H9 (cell line): Measurements from ENCODE around the gene SREBF2. TPM values are rescaled to one million over a fixed set of nuclear protein-coding genes. Genes with fewer than 3 reads are reported as not detected.

Source experiments
- DNase-seq: peaks from one replicate; pipeline ENCODE4 v3.0.0-alpha.2; 2017
- H2AFZ ChIP-seq: one replicate; pipeline ENCODE4 v1.6.1; 2013; ENCODE audit warnings: mild to moderate bottlenecking, low read length, control low read depth, moderate library complexity
- H2AK5ac ChIP-seq: 2 replicates; pipeline ENCODE4 v1.6.1; 2013; ENCODE audit warnings: low read length, control low read depth, mixed read lengths; ENCODE audit not compliant: insufficient read length
- H2BK120ac ChIP-seq: one replicate; pipeline ENCODE4 v1.6.1; 2013; ENCODE audit warnings: low read depth, mild to moderate bottlenecking, low read length, control low read depth, inconsistent platforms; ENCODE audit not compliant: poor library complexity, severe bottlenecking
- H2BK12ac ChIP-seq: 2 replicates; pipeline ENCODE4 v1.6.1; 2013; ENCODE audit warnings: low read length, control low read depth, mixed read lengths, low read depth; ENCODE audit not compliant: insufficient read length
- H2BK15ac ChIP-seq: 2 replicates; pipeline ENCODE4 v1.6.1; 2013; ENCODE audit warnings: low read depth, low read length, control low read depth
- H2BK20ac ChIP-seq: one replicate; pipeline ENCODE4 v1.6.1; 2013; ENCODE audit warnings: low read depth, mild to moderate bottlenecking, low read length, control low read depth, inconsistent platforms; ENCODE audit not compliant: poor library complexity, severe bottlenecking
- H2BK5ac ChIP-seq: 2 replicates; pipeline ENCODE4 v1.6.1; 2013; ENCODE audit warnings: low read length, control low read depth, mixed read lengths; ENCODE audit not compliant: insufficient read length
- H3K14ac ChIP-seq: 2 replicates; pipeline ENCODE4 v1.6.1; 2013; ENCODE audit warnings: low read length, control low read depth; ENCODE audit not compliant: insufficient read depth
- H3K18ac ChIP-seq: 2 replicates; pipeline ENCODE4 v1.6.1; 2013; ENCODE audit warnings: low read depth, mild to moderate bottlenecking, mixed read lengths, low read length, control low read depth; ENCODE audit not compliant: insufficient read length
- H3K23ac ChIP-seq: 2 replicates; pipeline ENCODE4 v1.6.1; 2013; ENCODE audit warnings: low read length, control low read depth, mixed read lengths, low read depth; ENCODE audit not compliant: insufficient read length
- H3K23me2 ChIP-seq: 2 replicates; pipeline ENCODE4 v1.6.1; 2013; ENCODE audit warnings: low read depth, mild to moderate bottlenecking, mixed read lengths, low read length, control low read depth; ENCODE audit not compliant: insufficient read length, poor library complexity, severe bottlenecking
- H3K27ac ChIP-seq: 2 replicates; pipeline ENCODE4 v1.5.1; 2013; ENCODE audit warnings: low read length, control low read depth, mixed read lengths, low read depth; ENCODE audit not compliant: insufficient read length
- H3K27me3 ChIP-seq: 2 replicates; pipeline ENCODE4 v1.6.1; 2013; ENCODE audit warnings: low read length, control low read depth, inconsistent platforms; ENCODE audit not compliant: insufficient read depth
- H3K4ac ChIP-seq: 2 replicates; pipeline ENCODE4 v1.6.1; 2013; ENCODE audit warnings: low read depth, mild to moderate bottlenecking, control low read depth, inconsistent platforms, low read length, moderate library complexity
- H3K4me1 ChIP-seq: 2 replicates; pipeline ENCODE4 v1.6.1; 2013; ENCODE audit warnings: low read length, control low read depth, inconsistent platforms; ENCODE audit not compliant: insufficient read depth
- H3K4me2 ChIP-seq: 2 replicates; pipeline ENCODE4 v1.6.1; 2013; ENCODE audit warnings: low read length, control low read depth, mixed read lengths; ENCODE audit not compliant: insufficient read length, insufficient read depth
- H3K56ac ChIP-seq: 2 replicates; pipeline ENCODE4 v1.6.1; 2013; ENCODE audit warnings: low read depth, mild to moderate bottlenecking, mixed read lengths, low read length, control low read depth; ENCODE audit not compliant: insufficient read length
- H3K79me1 ChIP-seq: 2 replicates; pipeline ENCODE4 v1.6.1; 2013; ENCODE audit warnings: low read depth, mild to moderate bottlenecking, moderate library complexity, low read length, control low read depth, inconsistent platforms; ENCODE audit not compliant: insufficient read depth, poor library complexity, severe bottlenecking
- H3K79me2 ChIP-seq: 2 replicates; pipeline ENCODE4 v1.6.1; 2013; ENCODE audit warnings: low read length, control low read depth, inconsistent platforms; ENCODE audit not compliant: insufficient read depth
- H3K9ac ChIP-seq: 2 replicates; pipeline ENCODE4 v1.6.1; 2013; ENCODE audit warnings: low read length, control low read depth, mixed read lengths; ENCODE audit not compliant: insufficient read length; ENCODE audit errors: extremely low read depth
- H3K9me3 ChIP-seq: one replicate; pipeline ENCODE4 v1.6.1; 2013; ENCODE audit warnings: low read depth, low read length, inconsistent platforms; ENCODE audit not compliant: control insufficient read depth
- H3T11ph ChIP-seq: one replicate; pipeline ENCODE4 v1.6.1; 2013; ENCODE audit warnings: mild to moderate bottlenecking, low read length, control low read depth, inconsistent platforms
- H4K20me1 ChIP-seq: one replicate; pipeline ENCODE4 v1.6.1; 2013; ENCODE audit not compliant: control insufficient read depth, insufficient read length, insufficient read depth
- H4K5ac ChIP-seq: 2 replicates; pipeline ENCODE4 v1.6.1; 2013; ENCODE audit warnings: low read depth, mild to moderate bottlenecking, mixed read lengths, low read length, control low read depth; ENCODE audit not compliant: insufficient read length
- H4K8ac ChIP-seq: replicated peaks from 2 replicates; pipeline ENCODE4 v1.6.1; 2013; ENCODE audit warnings: low read length, control low read depth, mixed read lengths, low read depth; ENCODE audit not compliant: insufficient read length
- H4K91ac ChIP-seq: 2 replicates; pipeline ENCODE4 v1.6.1; 2013; ENCODE audit warnings: low read depth, mild to moderate bottlenecking, moderate library complexity, mixed read lengths, low read length, control low read depth; ENCODE audit not compliant: insufficient read length
- H3K27ac Mint-ChIP-seq, 3 experiments: 2 replicates in 2 of 3; 3 replicates in 1 of 3; pipeline ENCODE4 v1.8.0; 2020 to 2021; ENCODE audit warnings: mixed read lengths in 3 of 3, mild to moderate bottlenecking in 1 of 3, moderate library complexity in 1 of 3
- H3K27me3 Mint-ChIP-seq: 2 replicates; pipeline ENCODE4 v1.8.0; 2021; ENCODE audit warnings: low read depth, mild to moderate bottlenecking, moderate library complexity, mixed read lengths
- H3K36me3 Mint-ChIP-seq, 3 experiments: 2 replicates in 2 of 3; 3 replicates in 1 of 3; pipeline ENCODE4 v1.8.0; 2020 to 2021; ENCODE audit warnings: low read depth in 3 of 3, mixed read lengths in 3 of 3; ENCODE audit not compliant: insufficient read depth in 1 of 3
- H3K4me1 Mint-ChIP-seq, 2 experiments: 2 replicates each; pipeline ENCODE4 v1.8.0; 2020; ENCODE audit warnings: mixed read lengths in 2 of 2
- H3K4me3 Mint-ChIP-seq, 2 experiments: 2 replicates in 1 of 2; 3 replicates in 1 of 2; pipeline ENCODE4 v1.8.0; 2020 to 2021; ENCODE audit warnings: mild to moderate bottlenecking in 2 of 2, mixed read lengths in 2 of 2, moderate library complexity in 1 of 2
- H3K9me3 Mint-ChIP-seq, 2 experiments: 2 replicates in 1 of 2; 3 replicates in 1 of 2; pipeline ENCODE4 v1.8.0; 2020; ENCODE audit warnings: mild to moderate bottlenecking in 2 of 2, mixed read lengths in 2 of 2, moderate library complexity in 1 of 2
- WGBS: extraction: QIAGEN DNeasy Blood & Tissue Kit; methylation state at CpG from one replicate; pipeline ENCODE4 v1.1.7; 2013; ENCODE audit warnings: missing lambda C conversion rate, low lambda C conversion rate, mixed read lengths; ENCODE audit not compliant: insufficient read length; ENCODE audit errors: extremely low coverage; 5-methylcytosine and 5-hydroxymethylcytosine counted together
- total RNA-seq: library from RNA; stranded (reverse); gene quantifications from 2 replicates; pipeline ENCODE4 v1.2.1, GENCODE V29; 2021
- TF ChIP-seq, protein P1 (sequence below): fragments of 200-600 bp; sonication (generic); conservative IDR thresholded peaks from 3 replicates; pipeline ENCODE4 v1.8.0; 2021; ENCODE audit warnings: antibody characterized with exemption, mild to moderate bottlenecking

Gene SREBF2
- total RNA-seq, 1 experiment from 2014 or later: 146 TPM

DNA sequence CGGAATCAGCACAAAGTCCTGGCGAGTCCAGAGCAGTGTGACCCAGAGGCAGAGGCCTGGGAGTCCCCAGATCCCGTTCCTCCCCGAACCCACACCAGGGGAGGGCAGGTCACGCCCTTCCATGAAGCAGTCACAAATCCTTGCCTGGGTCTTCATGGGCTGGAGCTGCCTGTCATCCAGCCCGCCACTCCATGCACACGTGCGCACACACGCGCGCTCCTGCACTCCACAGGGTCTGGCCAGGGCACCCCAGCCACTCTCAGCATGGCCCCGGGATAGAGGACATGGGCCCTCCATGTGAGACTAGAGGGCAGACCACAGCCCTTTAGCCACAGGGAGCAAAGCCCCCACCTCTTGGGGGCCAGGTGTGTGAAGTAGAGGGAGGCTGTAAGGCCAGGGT is 99.4 kb downstream of the SREBF2 start:
- Histone ChIP-seq H3K27ac (no peak overlapping the region), H3K18ac (no peak overlapping the region), H4K8ac (no peak overlapping the region), H4K5ac (no peak overlapping the region), H3K79me1 (no peaks in the 10 kb centered on the region), H3K4ac (no peak overlapping the region), H3K14ac (no peak overlapping the region), H2BK12ac (no peak overlapping the region), H4K91ac (no peak overlapping the region), H3K27me3 (no peaks in the 10 kb centered on the region), H3K4me2 (no peak overlapping the region), H3K23ac (no peak overlapping the region), H3K4me1 (no peaks in the 10 kb centered on the region), H2AK5ac (no peak overlapping the region), H3K56ac (no peak overlapping the region), H2BK5ac (no peak overlapping the region), H3K79me2 (no peaks in the 10 kb centered on the region), H2AFZ (no peak overlapping the region), H3T11ph (no peak overlapping the region), H4K20me1 (no peaks in the 10 kb centered on the region), H3K23me2 (no peaks in the 10 kb centered on the region), H3K9me3 (no peaks in the 10 kb centered on the region), H3K9ac (no peak overlapping the region), H2BK15ac (no peak overlapping the region), H2BK120ac (no peak overlapping the region), H2BK20ac (no peak overlapping the region)
- no peaks in the 10 kb centered on the region for H3K9me3 Mint-ChIP-seq
- no peak for DNase-seq
- H3K4me3 Mint-ChIP-seq: no peak overlapping the region
- H3K27me3 Mint-ChIP-seq: peaks cover 26% of the 10 kb centered on the region
- no CpG with 5 or more reads among the region's 12 CpGs for WGBS
- peaks cover 17 to 21% of the 10 kb centered on the region in 2 experiments for H3K4me1 Mint-ChIP-seq
- TF ChIP-seq, protein P1, sequence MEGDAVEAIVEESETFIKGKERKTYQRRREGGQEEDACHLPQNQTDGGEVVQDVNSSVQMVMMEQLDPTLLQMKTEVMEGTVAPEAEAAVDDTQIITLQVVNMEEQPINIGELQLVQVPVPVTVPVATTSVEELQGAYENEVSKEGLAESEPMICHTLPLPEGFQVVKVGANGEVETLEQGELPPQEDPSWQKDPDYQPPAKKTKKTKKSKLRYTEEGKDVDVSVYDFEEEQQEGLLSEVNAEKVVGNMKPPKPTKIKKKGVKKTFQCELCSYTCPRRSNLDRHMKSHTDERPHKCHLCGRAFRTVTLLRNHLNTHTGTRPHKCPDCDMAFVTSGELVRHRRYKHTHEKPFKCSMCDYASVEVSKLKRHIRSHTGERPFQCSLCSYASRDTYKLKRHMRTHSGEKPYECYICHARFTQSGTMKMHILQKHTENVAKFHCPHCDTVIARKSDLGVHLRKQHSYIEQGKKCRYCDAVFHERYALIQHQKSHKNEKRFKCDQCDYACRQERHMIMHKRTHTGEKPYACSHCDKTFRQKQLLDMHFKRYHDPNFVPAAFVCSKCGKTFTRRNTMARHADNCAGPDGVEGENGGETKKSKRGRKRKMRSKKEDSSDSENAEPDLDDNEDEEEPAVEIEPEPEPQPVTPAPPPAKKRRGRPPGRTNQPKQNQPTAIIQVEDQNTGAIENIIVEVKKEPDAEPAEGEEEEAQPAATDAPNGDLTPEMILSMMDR: no peak
- H3K36me3 Mint-ChIP-seq: peaks cover 5 to 15% (median 14%) of the 10 kb centered on the region in 3 experiments; a peak in 6 of 7 replicates
- H3K27ac Mint-ChIP-seq: no peak overlapping the region
